ENCODE results near the gene ALX4.

Gene ALX4

DNA sequence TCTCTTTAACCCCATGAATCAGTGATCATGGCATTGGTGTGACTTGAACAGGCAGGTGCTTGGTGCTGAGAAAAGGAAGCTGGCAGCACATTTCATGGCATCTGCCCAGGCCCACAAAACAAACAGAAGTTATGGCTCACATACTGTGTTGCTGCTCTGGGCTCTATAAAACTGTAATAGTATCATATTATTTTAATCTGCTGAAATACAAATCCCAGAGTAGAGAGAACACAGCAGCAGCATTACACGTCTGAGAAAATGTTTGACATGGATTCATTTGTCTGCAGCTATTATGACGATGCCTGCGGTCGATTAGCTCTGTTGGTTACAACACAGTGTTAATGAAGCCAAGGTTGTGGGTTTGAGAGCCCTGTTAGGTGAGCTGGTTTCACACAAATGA, 80.8 kb downstream of the ALX4 start:
- Histone ChIP-seq H3K27me3 (no peaks in the 10 kb centered on the region), H3K4me3 (ENCODE audit: low read depth in 1 of 2, low read length in 1 of 2) (no peak overlapping the region), H3K36me3 (no peaks in the 10 kb centered on the region), H3K4me1 (ENCODE audit: control insufficient read depth in 1 of 2, insufficient read depth in 1 of 2, low read depth in 1 of 2, low read length in 1 of 2) (peaks cover 12 to 16% of the 10 kb centered on the region in 2 experiments), H3K9me3 (no peaks in the 10 kb centered on the region), H3K27ac (no peak overlapping the region)
- TF ChIP-seq, protein P1, sequence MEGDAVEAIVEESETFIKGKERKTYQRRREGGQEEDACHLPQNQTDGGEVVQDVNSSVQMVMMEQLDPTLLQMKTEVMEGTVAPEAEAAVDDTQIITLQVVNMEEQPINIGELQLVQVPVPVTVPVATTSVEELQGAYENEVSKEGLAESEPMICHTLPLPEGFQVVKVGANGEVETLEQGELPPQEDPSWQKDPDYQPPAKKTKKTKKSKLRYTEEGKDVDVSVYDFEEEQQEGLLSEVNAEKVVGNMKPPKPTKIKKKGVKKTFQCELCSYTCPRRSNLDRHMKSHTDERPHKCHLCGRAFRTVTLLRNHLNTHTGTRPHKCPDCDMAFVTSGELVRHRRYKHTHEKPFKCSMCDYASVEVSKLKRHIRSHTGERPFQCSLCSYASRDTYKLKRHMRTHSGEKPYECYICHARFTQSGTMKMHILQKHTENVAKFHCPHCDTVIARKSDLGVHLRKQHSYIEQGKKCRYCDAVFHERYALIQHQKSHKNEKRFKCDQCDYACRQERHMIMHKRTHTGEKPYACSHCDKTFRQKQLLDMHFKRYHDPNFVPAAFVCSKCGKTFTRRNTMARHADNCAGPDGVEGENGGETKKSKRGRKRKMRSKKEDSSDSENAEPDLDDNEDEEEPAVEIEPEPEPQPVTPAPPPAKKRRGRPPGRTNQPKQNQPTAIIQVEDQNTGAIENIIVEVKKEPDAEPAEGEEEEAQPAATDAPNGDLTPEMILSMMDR (IDR thresholded peaks at IDR 0.05): no peak

DNA sequence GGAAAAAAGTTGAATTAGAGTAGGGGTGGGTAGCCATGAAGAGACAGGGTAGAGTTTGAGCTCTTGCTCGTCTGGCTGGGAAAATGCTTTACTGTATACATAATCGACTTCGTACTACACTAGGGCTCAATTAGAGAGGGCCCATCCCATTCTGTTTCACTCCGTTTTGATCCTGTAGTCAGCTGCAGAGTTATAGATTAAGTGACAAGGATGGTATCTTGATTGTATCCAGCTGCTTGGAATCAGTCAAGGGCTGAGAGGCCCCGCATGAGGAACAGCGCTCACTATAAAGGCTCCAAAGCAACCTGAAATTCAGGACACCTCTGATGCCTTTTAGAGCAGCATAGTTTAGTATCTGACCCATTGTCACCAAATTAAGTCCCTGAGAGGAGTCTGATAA, 81.6 kb downstream of the ALX4 start:
- no peak overlapping the region for H3K4me3 ChIP-seq (ENCODE audit: low read depth in 1 of 2, low read length in 1 of 2)
- TF ChIP-seq, protein P1 (IDR thresholded peaks at IDR 0.05): no peak
- H3K36me3 ChIP-seq: no peaks in the 10 kb centered on the region
- H3K9me3 ChIP-seq: no peaks in the 10 kb centered on the region
- no peaks in the 10 kb centered on the region for H3K27me3 ChIP-seq
- peaks cover 12 to 16% of the 10 kb centered on the region in 2 experiments for H3K4me1 ChIP-seq (ENCODE audit: control insufficient read depth in 1 of 2, insufficient read depth in 1 of 2, low read depth in 1 of 2, low read length in 1 of 2)
- no peak overlapping the region for H3K27ac ChIP-seq

DNA sequence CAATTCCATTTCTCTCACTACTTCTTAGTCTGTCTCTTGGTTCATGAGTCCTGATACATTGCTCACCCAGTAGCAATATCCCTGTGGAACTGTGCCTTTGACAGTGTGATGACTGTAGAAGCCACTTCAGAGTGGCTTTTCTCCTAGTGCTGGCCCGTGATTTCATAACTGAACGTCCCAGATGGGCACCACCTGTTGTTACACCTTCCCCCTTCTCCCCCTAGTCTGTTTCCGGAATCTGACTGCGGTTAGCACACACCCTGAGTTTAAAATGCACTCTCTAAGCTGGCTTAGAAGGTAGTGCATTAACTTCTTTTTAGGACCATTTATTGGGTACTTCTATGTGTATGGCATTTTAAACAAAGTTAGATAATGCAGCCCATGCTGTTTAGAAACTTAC, 83.0 kb downstream of the ALX4 start:
- TF ChIP-seq, protein P1 (IDR thresholded peaks at IDR 0.05): no peak
- Histone ChIP-seq H3K4me1 (ENCODE audit: control insufficient read depth in 1 of 2, insufficient read depth in 1 of 2, low read depth in 1 of 2, low read length in 1 of 2) (peaks cover 12 to 16% of the 10 kb centered on the region in 2 experiments), H3K36me3 (no peaks in the 10 kb centered on the region), H3K27ac (no peak overlapping the region), H3K9me3 (no peaks in the 10 kb centered on the region), H3K27me3 (no peaks in the 10 kb centered on the region), H3K4me3 (ENCODE audit: low read depth in 1 of 2, low read length in 1 of 2) (no peak overlapping the region)

DNA sequence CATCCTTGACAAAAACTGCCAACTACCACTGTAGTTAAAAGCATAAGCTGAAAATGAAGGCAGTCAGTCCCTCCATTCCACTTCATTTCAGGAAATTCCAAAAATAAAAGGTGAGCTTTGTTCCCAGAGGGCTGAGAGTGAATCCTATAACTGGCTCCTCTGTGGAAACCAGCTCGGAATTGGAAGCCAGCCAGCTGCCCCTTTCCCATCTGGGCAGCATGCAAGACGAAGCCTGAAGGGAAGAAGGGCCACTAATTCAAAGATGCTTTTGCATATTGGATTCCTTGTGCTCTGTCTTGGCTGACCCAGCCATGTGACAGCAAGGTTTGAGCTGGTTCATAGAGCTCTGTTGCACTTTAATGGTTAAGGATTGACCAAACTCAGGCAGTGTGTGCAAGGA, 83.4 kb downstream of the ALX4 start:
- TF ChIP-seq, protein P1 (IDR thresholded peaks at IDR 0.05): no peak
- H3K4me1 ChIP-seq (ENCODE audit: control insufficient read depth in 1 of 2, insufficient read depth in 1 of 2, low read depth in 1 of 2, low read length in 1 of 2): peaks cover 12 to 16% of the 10 kb centered on the region in 2 experiments
- H3K27ac ChIP-seq: no peak overlapping the region
- H3K9me3 ChIP-seq: no peaks in the 10 kb centered on the region
- no peak overlapping the region for H3K4me3 ChIP-seq (ENCODE audit: low read depth in 1 of 2, low read length in 1 of 2)
- H3K36me3 ChIP-seq: no peaks in the 10 kb centered on the region
- H3K27me3 ChIP-seq: no peaks in the 10 kb centered on the region

DNA sequence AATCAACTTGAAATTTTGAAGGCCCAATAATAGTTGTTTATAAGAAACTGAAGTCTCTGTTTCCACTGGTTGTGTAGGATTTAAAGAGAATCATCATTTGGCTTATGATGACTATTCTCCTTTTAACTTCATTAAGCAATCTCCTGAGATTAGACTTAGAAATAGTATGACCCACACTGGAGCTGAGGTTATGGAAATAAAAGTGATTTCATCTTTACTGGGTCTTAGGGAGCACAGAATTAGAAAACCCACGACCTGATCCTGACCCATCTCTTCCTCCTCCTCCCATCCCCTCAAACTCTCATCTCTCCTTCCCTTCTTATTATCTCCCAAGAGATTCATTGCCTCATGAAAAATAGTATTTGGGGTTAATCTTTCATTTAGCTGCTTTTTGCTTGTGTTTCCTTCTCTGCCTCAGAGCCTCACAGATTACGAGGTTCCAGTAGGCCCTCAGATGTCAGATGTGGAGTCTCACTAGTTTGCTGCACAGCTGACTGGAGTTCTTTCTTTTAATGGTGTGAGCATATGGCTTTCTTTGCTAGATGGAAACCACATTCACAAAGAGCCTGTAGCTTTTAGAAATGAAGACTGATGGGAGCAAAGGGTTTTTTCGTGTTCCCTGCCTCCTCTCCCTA, 85.0 kb downstream of the ALX4 start:
- Histone ChIP-seq H3K36me3 (no peaks in the 10 kb centered on the region), H3K27ac (no peak overlapping the region), H3K4me1 (ENCODE audit: control insufficient read depth in 1 of 2, insufficient read depth in 1 of 2, low read depth in 1 of 2, low read length in 1 of 2) (peaks cover 12 to 16% of the 10 kb centered on the region in 2 experiments), H3K9me3 (no peaks in the 10 kb centered on the region), H3K4me3 (ENCODE audit: low read depth in 1 of 2, low read length in 1 of 2) (no peak overlapping the region), H3K27me3 (no peaks in the 10 kb centered on the region)
- TF ChIP-seq, protein P1 (IDR thresholded peaks at IDR 0.05): no peak
